SK-N-SH (cell line): Measurements from ENCODE around the gene NUTM2F. TPM values are rescaled to one million over a fixed set of nuclear protein-coding genes. Genes with fewer than 3 reads are reported as not detected.
"Not testable (repeated sequence)": the region's sequence is repeated elsewhere in the genome, so short reads cannot be mapped to it uniquely, and the experiment has no call there.

Experiments used
- CTCF ChIA-PET: fragments of 300-600, 350-600 bp; formaldehyde crosslinking; extraction: SDS; loops from one replicate; lab custom pipeline; 2021; lab: Yijun Ruan, JAX
- POLR2A ChIA-PET: fragments of 350-600 bp; sonication (Branson Sonifier 250); formaldehyde crosslinking; extraction: SDS; loops from one replicate; lab custom pipeline; 2020; ENCODE audit warnings: antibody characterized with exemption, inconsistent platforms; lab: Yijun Ruan, JAX
- DNase-seq: peaks from one replicate; pipeline ENCODE4 v3.0.0; 2012
- H2AFZ ChIP-seq: fragments of 200-600 bp; sonication (generic); 2 replicates; pipeline ENCODE4 v1.8.1; 2016; ENCODE audit warnings: antibody characterized with exemption, mild to moderate bottlenecking, low read depth
- H3F3A ChIP-seq: fragments of 200-600 bp; sonication (generic); replicated peaks from 2 replicates; pipeline ENCODE3; 2016; ENCODE audit warnings: antibody characterized with exemption, mild to moderate bottlenecking; ENCODE audit not compliant: insufficient read depth
- H3K27ac ChIP-seq, 2 experiments: fragments of 200-500 bp in 1 of 2; fragments of 200-600 bp in 1 of 2; sonication (Bioruptor generic) in 1 of 2; sonication (generic), shearing (Covaris generic) in 1 of 2; 2 replicates each; pipeline versions ENCODE4 v1.5.1 to v1.6.1; 2014 to 2016; ENCODE audit warnings: low read depth in 2 of 2, inconsistent platforms in 1 of 2, low read length in 1 of 2, mild to moderate bottlenecking in 1 of 2, mixed read lengths in 1 of 2
- H3K27me3 ChIP-seq: fragments of 200-600 bp; sonication (generic), shearing (Covaris generic); 2 replicates; pipeline ENCODE4 v1.6.1; 2016; ENCODE audit warnings: mixed run types; ENCODE audit not compliant: insufficient read depth
- H3K36me3 ChIP-seq, 2 experiments: fragments of 200-500 bp in 1 of 2; fragments of 200-600 bp in 1 of 2; sonication (Bioruptor generic) in 1 of 2; sonication (generic) in 1 of 2; replicated peaks in 1 of 2; 2 replicates each; pipeline versions ENCODE3 to v1.5.1; 2014 to 2016; ENCODE audit warnings: low read length in 1 of 2, mild to moderate bottlenecking in 1 of 2; ENCODE audit not compliant: insufficient read depth in 2 of 2, control insufficient read depth in 1 of 2
- H3K4me1 ChIP-seq, 2 experiments: fragments of 200-500 bp in 1 of 2; fragments of 200-600 bp in 1 of 2; sonication (Bioruptor generic) in 1 of 2; sonication (generic), shearing (Covaris generic) in 1 of 2; 2 replicates each; pipeline versions ENCODE4 v1.5.1 to v1.6.1; 2014 to 2016; ENCODE audit warnings: low read depth in 1 of 2, low read length in 1 of 2, mixed run types in 1 of 2; ENCODE audit not compliant: insufficient read depth in 2 of 2, control insufficient read depth in 1 of 2
- H3K4me2 ChIP-seq: fragments of 200-600 bp; sonication (generic), shearing (Covaris generic); 2 replicates; pipeline ENCODE4 v1.6.1; 2017; ENCODE audit warnings: mixed run types
- H3K4me3 ChIP-seq, 2 experiments: fragments of 200-500 bp in 1 of 2; fragments of 200-600 bp in 1 of 2; sonication (Bioruptor generic) in 1 of 2; sonication (generic), shearing (Covaris generic) in 1 of 2; 2 replicates each; pipeline versions ENCODE4 v1.5.1 to v1.8.1; 2014 to 2016; ENCODE audit warnings: low read depth in 2 of 2, inconsistent platforms in 1 of 2, low read length in 1 of 2, mild to moderate bottlenecking in 1 of 2, mixed read lengths in 1 of 2, moderate library complexity in 1 of 2
- H3K79me2 ChIP-seq: fragments of 200-600 bp; sonication (generic); 2 replicates; pipeline ENCODE4 v1.8.1; 2017; ENCODE audit warnings: mild to moderate bottlenecking; ENCODE audit not compliant: insufficient read depth
- H3K9ac ChIP-seq: fragments of 200-600 bp; sonication (generic); 2 replicates; pipeline ENCODE4 v1.6.1; 2017; ENCODE audit warnings: mixed run types
- H3K9me2 ChIP-seq: fragments of 200-600 bp; sonication (generic); 2 replicates; pipeline ENCODE4 v1.6.1; 2017; ENCODE audit warnings: mixed run types
- H3K9me3 ChIP-seq: fragments of 200-600 bp; sonication (generic); 2 replicates; pipeline ENCODE4 v1.6.1; 2017; ENCODE audit warnings: mixed run types, mild to moderate bottlenecking, moderate library complexity
- H4K20me1 ChIP-seq: fragments of 200-600 bp; sonication (generic); 2 replicates; pipeline ENCODE4 v1.6.1; 2017; ENCODE audit warnings: mild to moderate bottlenecking, mixed run types; ENCODE audit not compliant: insufficient read depth
- WGBS: methylation state at CpG from one replicate; pipeline ENCODE4 v1.1.6; 2017; ENCODE audit warnings: low lambda C conversion rate; 5-methylcytosine and 5-hydroxymethylcytosine counted together
- polyA plus RNA-seq, 3 experiments: library from polyadenylated mRNA; depleted of rRNA; stranded (reverse); fragments of >200 nt; gene quantifications; 2 replicates each; pipeline ENCODE4 v1.2.3, GENCODE V29; 2012

Gene NUTM2F
- polyA plus RNA-seq, 1 of the 3 experiments (the other 2 are of a cell fraction): not detected

DNA sequence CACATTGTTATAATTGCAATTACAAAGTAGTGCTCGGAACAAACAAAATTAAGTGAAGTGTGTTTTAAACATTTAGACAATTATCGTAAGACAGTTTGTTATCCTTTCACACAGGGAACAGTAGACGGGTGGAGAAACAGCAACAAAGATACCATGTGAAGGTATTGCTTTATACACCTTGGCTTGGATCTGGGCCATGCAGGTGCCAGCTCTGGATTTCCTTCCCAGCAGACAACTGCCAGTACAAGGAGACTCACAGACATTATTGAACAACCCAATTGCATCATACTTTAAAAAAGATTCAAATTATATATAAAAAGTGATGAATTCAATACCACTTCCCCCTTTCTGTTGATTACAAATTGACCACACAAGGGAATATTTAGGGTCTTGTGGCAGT is 41.8 kb upstream of the NUTM2F start:
- H3K9me3 ChIP-seq, POLR2A ChIA-PET, H3K4me2 ChIP-seq, DNase-seq, H3K4me1 ChIP-seq, H3K27me3 ChIP-seq, H3K9me2 ChIP-seq, H3K27ac ChIP-seq, H3K9ac ChIP-seq, CTCF ChIA-PET, H3K79me2 ChIP-seq, H3K4me3 ChIP-seq, H2AFZ ChIP-seq, H3K36me3 ChIP-seq, H3F3A ChIP-seq, H4K20me1 ChIP-seq: not testable (repeated sequence)
- 78% methylated on average over 3 of the region's 3 CpGs for WGBS

DNA sequence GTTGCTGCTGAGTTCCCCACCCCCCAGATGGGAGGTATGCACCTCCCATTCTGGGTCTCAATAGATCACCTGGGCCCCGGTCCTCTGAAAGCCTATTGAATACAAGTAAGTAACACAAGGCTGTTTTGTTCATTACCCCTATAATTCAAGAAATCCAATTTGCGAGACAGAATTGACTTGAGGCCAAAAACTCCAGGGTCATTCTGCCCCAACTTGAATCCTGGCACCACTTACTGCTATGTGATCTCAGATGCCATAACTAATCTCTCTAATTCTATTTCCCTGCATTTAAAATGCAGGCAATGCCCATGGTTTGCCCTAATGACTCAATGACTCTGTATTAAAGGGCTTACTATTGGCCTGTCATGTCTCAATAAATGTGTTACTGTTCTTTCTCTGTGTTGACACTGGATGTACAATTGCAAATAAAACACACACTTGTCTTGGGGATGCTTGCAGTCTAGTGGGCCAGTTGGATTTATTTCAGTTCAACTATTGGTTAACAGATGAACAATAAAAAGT is 35.7 kb upstream of the NUTM2F start:
- H3F3A ChIP-seq, POLR2A ChIA-PET, H3K9ac ChIP-seq, H3K36me3 ChIP-seq, H3K4me3 ChIP-seq, H4K20me1 ChIP-seq, H3K27ac ChIP-seq, H3K9me3 ChIP-seq, H3K9me2 ChIP-seq, H3K4me2 ChIP-seq, H2AFZ ChIP-seq, H3K4me1 ChIP-seq, CTCF ChIA-PET, H3K27me3 ChIP-seq, H3K79me2 ChIP-seq: not testable (repeated sequence)
- DNase-seq: peak; percentile 2
- 63% methylated on average over 1 of the region's 2 CpGs for WGBS

DNA sequence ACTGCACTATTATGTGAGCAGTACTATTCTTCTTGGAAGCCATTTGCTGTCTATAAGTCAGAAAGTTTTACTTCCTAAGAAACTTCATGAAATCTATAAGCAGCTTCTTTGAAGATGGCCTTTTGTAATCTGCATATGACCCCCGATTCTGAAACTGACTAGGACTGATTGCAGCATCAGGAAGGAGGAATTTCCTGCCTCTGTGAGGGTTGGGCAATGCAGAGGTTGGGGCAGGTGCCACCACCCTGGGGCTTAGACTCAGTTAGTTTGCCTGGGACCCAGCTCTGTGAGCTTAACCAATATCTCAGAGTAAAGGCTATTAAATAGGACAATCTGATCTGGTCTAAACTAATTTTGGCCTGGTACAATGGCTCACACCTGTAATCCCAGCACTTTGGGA is 28.7 kb upstream of the NUTM2F start:
- H4K20me1 ChIP-seq, H2AFZ ChIP-seq, H3K27ac ChIP-seq, H3K79me2 ChIP-seq, H3K9me3 ChIP-seq, POLR2A ChIA-PET, H3K36me3 ChIP-seq, H3F3A ChIP-seq, H3K9me2 ChIP-seq, H3K4me2 ChIP-seq, H3K9ac ChIP-seq, H3K27me3 ChIP-seq, H3K4me1 ChIP-seq, CTCF ChIA-PET, H3K4me3 ChIP-seq, DNase-seq: not testable (repeated sequence)
- WGBS: no CpG with 5 or more reads among the region's 1 CpG

DNA sequence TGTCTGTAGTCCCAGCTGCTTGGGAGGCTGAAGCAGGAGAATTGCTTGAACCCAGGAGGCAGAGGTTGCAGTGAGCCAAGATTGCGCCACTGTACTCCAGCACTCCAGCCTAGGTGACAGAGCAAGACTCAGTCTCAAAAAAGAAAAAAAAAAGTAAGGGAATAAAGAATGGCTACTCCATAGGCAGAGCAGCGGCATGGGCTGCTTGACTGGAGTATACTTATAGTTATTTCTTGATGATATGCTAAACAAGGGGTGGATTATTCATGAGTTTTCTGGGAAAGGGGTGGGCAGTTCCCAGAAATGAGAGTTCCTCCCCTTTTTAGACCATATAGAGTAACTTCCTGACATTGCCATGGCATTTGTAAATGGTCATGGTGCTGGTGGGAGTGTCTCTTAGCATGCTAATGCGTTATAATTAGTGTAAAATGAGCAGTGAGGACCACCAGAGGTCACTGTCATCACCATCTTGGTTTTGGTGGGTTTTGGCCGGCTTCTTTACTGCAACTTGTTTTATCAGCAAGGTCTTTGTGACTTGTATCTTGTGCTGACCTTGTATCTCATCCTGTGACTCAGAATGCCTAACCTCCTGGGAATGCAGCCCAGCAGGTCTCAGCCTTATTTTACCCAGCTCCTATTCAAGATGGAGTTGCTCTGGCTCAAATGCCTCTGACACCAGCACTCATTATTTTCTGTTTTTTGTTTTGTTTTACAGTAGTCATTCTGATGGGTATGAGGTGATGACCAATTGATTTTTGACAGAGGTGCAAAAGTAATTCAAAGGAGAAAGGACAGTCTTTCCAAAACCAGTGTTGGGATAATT is 23.7 kb upstream of the NUTM2F start:
- H3K9ac ChIP-seq, H3K27me3 ChIP-seq, H3K4me2 ChIP-seq, H3K36me3 ChIP-seq, H3K9me3 ChIP-seq, H2AFZ ChIP-seq, H3K4me1 ChIP-seq, H3K79me2 ChIP-seq, CTCF ChIA-PET, H3K4me3 ChIP-seq, H3K9me2 ChIP-seq, DNase-seq, H3F3A ChIP-seq, POLR2A ChIA-PET, H4K20me1 ChIP-seq, H3K27ac ChIP-seq: not testable (repeated sequence)
- WGBS: no CpG with 5 or more reads among the region's 4 CpGs

DNA sequence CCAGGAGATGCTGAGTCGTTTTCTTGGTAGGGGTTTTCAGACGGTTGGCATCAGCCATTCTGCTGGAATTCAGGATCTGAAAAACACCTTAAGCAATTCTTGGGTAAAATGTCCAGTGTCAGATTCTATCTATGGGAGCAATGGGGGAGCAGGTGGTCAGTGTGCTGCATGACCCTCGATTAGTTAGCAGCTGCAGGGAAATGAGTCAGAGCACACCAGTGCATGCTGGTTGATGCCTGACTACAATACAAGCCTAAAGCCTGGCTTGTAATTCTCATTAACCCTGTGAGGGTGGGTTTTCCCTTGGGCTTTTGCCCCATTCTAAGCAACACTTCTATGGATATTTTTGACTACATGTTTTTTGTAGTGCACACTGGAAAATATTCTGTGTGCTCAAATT is 20.3 kb upstream of the NUTM2F start:
- WGBS: no CpG with 5 or more reads among the region's 3 CpGs
- H3K27ac ChIP-seq, POLR2A ChIA-PET, H3K9me3 ChIP-seq, H3K4me1 ChIP-seq, H3F3A ChIP-seq, H3K9ac ChIP-seq, H2AFZ ChIP-seq, H3K27me3 ChIP-seq, H3K79me2 ChIP-seq, H3K9me2 ChIP-seq, H3K4me3 ChIP-seq, CTCF ChIA-PET, DNase-seq, H3K4me2 ChIP-seq, H4K20me1 ChIP-seq, H3K36me3 ChIP-seq: not testable (repeated sequence)

DNA sequence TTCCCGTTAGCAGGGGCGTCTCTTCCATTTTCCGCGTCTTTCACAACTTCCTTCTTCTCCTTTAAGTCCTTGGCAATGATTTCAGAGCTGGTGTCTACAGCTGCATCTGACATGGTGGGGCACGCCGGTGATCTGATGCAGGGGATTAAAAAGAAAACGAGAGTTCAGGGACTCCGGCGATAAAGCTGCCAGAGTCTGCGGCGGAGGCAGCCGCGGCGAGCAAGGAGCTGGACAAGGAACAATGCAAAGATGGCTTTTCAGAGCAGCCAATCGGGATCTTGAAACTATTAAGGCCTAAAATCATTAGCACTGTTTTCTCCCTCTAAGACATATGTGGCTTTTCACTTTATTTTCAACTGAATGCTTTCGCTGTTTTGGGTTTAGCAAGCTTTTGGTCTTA is 19.0 kb upstream of the NUTM2F start:
- H3K79me2 ChIP-seq, H3K9me3 ChIP-seq, H3K4me3 ChIP-seq, H3K27ac ChIP-seq, H3F3A ChIP-seq, H3K4me1 ChIP-seq, H3K4me2 ChIP-seq, H3K9ac ChIP-seq, H3K9me2 ChIP-seq, POLR2A ChIA-PET, H3K27me3 ChIP-seq, H3K36me3 ChIP-seq, H2AFZ ChIP-seq, H4K20me1 ChIP-seq, DNase-seq, CTCF ChIA-PET: not testable (repeated sequence)
- WGBS: 87% methylated on average over 9 of the region's 16 CpGs
